ENCODE measurements around the gene PDZD2.
"Not testable (repeated sequence)": the region's sequence is repeated elsewhere in the genome, so short reads cannot be mapped to it uniquely, and the experiment has no call there.

Gene PDZD2

DNA sequence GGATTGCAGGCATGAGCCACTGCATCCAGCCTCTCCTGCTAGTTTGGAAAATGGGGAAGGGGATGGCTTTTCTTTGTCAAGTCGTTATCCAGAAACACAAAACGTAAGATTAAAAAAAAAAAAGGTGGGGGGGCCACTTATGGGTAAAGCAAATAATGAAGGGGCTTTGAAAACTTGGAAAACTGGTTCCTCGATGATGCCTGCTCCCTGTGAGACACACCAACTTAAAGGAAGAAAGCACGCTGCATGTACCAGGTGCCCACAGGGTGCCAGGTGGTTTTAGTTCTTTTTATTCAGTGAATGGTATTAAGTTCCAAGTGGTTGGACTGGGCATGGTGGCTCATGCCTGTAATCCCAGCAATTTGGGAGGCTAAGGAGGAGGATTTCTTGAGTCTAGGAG lies 365.1 kb downstream of the PDZD2 start:
- TF ChIP-seq, protein P1, sequence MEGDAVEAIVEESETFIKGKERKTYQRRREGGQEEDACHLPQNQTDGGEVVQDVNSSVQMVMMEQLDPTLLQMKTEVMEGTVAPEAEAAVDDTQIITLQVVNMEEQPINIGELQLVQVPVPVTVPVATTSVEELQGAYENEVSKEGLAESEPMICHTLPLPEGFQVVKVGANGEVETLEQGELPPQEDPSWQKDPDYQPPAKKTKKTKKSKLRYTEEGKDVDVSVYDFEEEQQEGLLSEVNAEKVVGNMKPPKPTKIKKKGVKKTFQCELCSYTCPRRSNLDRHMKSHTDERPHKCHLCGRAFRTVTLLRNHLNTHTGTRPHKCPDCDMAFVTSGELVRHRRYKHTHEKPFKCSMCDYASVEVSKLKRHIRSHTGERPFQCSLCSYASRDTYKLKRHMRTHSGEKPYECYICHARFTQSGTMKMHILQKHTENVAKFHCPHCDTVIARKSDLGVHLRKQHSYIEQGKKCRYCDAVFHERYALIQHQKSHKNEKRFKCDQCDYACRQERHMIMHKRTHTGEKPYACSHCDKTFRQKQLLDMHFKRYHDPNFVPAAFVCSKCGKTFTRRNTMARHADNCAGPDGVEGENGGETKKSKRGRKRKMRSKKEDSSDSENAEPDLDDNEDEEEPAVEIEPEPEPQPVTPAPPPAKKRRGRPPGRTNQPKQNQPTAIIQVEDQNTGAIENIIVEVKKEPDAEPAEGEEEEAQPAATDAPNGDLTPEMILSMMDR (IDR thresholded peaks at IDR 0.05; ENCODE audit: control extremely low read depth, extremely low read depth, low read depth, missing control alignments), result no peak
- DNase-seq (ENCODE audit: extremely low spot score), result no peak
- CTCF ChIA-PET, result no interaction called here
- POLR2A ChIA-PET, result no interaction called here

DNA sequence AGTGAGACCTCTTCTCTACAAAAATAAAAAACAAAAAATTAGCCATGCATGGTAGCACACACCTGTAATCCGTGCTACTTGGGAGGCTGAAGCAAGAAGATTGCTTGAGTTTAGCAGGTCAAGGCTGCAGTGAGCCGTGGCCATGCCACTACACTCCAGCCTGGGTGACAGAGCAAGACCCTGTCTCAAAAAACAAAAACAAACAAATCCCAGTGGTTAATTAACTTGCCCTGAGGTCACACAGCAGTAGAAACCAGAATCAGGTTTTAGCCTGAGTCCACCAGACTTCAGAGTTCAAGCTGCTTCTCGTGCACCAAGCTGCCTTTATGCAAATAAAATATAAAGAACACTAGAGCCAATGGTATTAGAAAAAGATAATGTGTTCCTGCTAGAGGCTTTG lies 365.5 kb downstream of the PDZD2 start:
- DNase-seq (ENCODE audit: extremely low spot score), result no peak
- ChIA-PET POLR2A (no interaction called here), CTCF (no interaction called here)
- TF ChIP-seq, protein P1 (IDR thresholded peaks at IDR 0.05; ENCODE audit: control extremely low read depth, extremely low read depth, low read depth, missing control alignments), result no peak

DNA sequence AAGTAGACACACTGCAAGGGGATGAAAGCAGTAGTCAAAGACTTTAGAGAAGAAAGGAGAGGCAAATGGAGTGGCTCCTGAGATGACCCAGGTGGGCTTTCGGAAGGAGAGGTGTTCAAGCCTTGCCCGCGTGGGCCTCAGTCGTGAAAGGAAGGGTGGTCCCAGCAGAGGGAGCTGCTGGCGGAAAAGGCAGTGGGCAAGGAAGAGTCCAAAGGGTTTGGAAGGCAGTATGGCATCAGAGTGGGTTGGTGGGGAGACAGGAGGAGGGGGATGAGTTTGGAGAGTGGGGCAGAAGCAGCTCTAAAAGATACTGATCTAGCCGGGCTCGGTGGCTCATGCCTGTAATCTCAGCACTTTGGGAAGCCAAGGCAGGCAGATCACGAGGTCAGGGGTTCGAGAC lies 369.8 kb downstream of the PDZD2 start:
- TF ChIP-seq, protein P1 (IDR thresholded peaks at IDR 0.05; ENCODE audit: control extremely low read depth, extremely low read depth, low read depth, missing control alignments), result no peak
- ChIA-PET POLR2A (no interaction called here), CTCF (interaction anchor here (1.3 kb wide), 1 partner anchor 12 kb away, joined by 3 read pairs; no protein-coding TSS in a partner anchor)
- DNase-seq (ENCODE audit: extremely low spot score), result no peak

DNA sequence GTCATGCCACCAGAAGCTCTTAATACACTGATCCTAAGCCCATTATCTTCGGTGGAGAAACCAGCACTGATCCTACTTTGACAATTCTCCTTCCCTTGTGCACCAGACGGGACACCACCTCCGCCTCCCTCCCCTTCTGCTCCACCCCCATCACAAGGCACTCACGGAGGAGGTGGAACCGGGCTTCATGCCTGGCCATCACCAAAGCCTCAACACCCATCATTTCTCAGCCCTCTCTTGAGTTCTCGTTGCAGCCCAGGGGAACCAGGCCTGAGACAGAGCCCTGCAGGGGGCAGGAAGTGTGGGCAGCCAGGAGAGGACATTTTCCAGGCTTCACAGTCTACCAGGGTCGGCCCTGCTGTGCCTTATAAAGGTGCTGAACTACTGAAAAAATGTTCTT lies 374.7 kb downstream of the PDZD2 start:
- ChIA-PET CTCF (interaction anchor here (1.5 kb wide), 1 partner anchor 18 kb away, joined by 3 read pairs; no protein-coding TSS in a partner anchor), POLR2A (no interaction called here)
- TF ChIP-seq, protein P1 (IDR thresholded peaks at IDR 0.05; ENCODE audit: control extremely low read depth, extremely low read depth, low read depth, missing control alignments), result no peak
- DNase-seq (ENCODE audit: extremely low spot score), result no peak

DNA sequence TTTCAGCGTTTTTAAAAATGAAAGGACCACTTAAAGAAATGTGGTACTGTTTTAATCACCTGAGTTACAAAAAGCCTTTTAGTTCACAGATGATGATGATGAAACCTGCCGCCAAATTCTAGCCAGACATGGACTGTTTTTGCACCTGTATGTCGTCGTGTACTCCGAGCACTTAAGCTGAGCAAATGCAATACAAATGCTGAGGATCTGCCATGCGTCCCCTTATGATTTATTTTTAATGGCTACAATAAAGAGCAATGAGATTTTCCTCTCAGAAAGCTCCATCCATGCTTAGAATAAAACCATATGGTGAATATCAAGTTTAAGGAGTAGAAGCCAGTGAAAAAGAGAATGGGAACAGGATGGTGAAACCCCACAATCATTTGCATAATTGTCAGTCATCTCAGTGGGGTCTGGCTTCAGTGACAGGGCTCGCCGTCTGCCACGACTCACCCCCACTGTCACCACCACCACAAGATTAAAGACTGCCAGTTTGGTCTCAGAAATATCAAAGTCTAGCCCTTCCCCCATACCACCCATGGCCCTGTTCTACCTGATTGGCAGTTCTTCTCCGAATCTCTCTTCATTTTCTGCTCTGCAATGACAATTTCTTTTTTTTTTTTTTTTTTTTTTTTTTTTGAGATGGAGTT lies 375.3 kb downstream of the PDZD2 start:
- no peak for DNase-seq (ENCODE audit: extremely low spot score)
- POLR2A ChIA-PET, result no interaction called here
- CTCF ChIA-PET, result interaction anchor here (1.5 kb wide), 1 partner anchor 19 kb away, joined by 3 read pairs; no protein-coding TSS in a partner anchor
- TF ChIP-seq, protein P1 (IDR thresholded peaks at IDR 0.05; ENCODE audit: control extremely low read depth, extremely low read depth, low read depth, missing control alignments), result no peak

DNA sequence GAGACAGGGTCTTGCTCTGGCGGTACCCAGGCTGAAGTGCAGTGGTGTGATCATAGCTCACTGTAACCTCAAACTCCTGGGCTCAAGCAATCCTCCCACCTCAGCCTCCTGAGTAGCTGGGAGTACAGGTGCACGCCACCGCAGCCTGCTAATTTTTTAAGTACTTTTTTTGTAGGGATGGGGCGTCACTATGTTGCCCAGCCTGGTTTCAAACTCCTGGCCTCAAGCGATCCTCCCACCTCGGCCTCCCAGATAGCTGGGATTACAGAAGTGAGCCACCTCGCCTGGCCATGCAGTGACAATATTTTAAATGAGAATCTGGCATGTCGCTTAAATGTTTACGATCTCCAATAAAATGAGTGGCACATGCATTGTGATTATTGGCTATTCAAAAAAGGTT lies 376.3 kb downstream of the PDZD2 start:
- POLR2A ChIA-PET; CTCF ChIA-PET; DNase-seq (ENCODE audit: extremely low spot score): not testable (repeated sequence)

DNA sequence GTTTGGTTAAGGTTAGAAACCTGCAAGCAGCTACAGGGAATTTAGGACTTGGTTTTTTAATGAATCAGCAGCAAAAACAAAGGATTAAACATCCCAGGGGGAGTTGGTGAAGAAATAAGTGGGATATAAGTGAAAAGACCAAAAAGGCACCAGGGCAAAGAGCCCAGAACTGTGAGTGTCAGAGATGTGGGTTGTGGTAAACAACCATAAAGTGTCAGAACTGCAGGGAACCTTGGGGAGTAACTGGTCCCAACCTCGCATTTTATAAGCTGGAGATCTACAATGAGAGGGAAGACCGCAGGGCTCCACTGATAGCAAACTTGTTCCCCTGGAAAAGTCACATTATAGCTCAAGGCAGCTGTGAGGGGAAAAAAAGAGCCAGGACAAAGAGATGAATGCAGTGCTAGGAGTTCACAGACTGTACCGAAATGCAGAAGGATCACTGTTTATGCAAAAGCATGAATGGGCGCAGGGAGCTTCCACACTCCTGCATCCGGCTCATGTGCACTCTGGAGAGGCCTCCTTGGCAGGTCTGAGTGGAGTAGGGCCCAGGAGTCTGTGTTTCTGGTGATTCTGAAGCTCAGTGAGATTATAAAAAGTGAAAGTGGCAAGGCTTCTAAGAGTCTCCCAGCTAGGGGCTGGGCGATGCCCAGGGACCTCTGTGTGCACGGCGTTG lies 378.9 kb downstream of the PDZD2 start:
- POLR2A ChIA-PET, result no interaction called here
- no peak for DNase-seq (ENCODE audit: extremely low spot score)
- TF ChIP-seq, protein P1 (IDR thresholded peaks at IDR 0.05; ENCODE audit: control extremely low read depth, extremely low read depth, low read depth, missing control alignments), result no peak
- CTCF ChIA-PET, result interaction anchor here (1.6 to 1.9 kb wide), 2 partner anchors 10 to 17 kb away, joined by 4 to 6 read pairs; no protein-coding TSS in a partner anchor

All from GM10248 (cell line).